ENCODE results near the gene DNAH2. TPM values are rescaled to one million over a fixed set of nuclear protein-coding genes. Genes with fewer than 3 reads are reported as not detected.
A peak's percentile ranks its signal among the peaks of the same experiment; 100 is the strongest.

The DNAH2 gene
- total and polyA plus RNA-seq, 2 of the 8 experiments (the other 6 are each of a cell fraction or from before 2014, with no cell fraction given), result 0.13 to 0.18 TPM

DNA sequence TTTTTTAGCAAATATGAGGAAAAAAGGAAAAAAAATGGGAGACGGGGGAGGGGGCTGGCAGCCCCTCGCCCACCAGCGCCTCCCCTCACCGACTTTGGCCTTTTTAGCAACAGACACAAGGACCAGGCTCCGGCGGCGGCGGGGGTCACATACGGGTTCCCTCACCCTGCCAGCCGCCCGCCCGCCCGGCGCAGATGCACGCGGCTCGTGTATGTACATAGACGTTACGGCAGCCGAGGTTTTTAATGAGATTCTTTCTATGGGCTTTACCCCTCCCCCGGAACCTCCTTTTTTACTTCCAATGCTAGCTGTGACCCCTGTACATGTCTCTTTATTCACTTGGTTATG is 136.1 kb downstream of the DNAH2 start:
- peaks cover 0 to 40% (median 33%) of the 10 kb centered on the region in 4 experiments; a peak in 6 of 7 replicates for H3K4me1 ChIP-seq (replicated peaks in 1 of 4; ENCODE audit: control insufficient read depth in 3 of 4, insufficient read depth in 4 of 4, low read length in 3 of 4)
- no peak overlapping the region for H3K27ac ChIP-seq (ENCODE audit: low read depth, low read length)
- ChIA-PET CTCF (ENCODE audit: partially characterized antibody) (interaction anchor here (0.7 kb wide), 1 partner anchor 110 kb away, joined by 3 read pairs; no protein-coding TSS in a partner anchor), POLR2A (ENCODE audit: partially characterized antibody) (interaction anchor here (0.6 to 2.2 kb wide), 4 partner anchors 8 to 227 kb away, joined by 3 to 18 read pairs (median 4); no protein-coding TSS in a partner anchor)
- H3K56ac ChIP-seq (replicated peaks; ENCODE audit: insufficient read length, low read depth, low read length), result no peak overlapping the region
- no peak overlapping the region for H4K91ac ChIP-seq (replicated peaks; ENCODE audit: insufficient read length, low read length)
- no peak overlapping the region for H3K9ac ChIP-seq (replicated peaks in 1 of 4; ENCODE audit: extremely low read depth in 1 of 4, low read depth in 3 of 4, low read length in 3 of 4)
- no peak overlapping the region for H3K23ac ChIP-seq (ENCODE audit: insufficient read length)
- H2BK15ac ChIP-seq (ENCODE audit: low read length), result no peak overlapping the region
- no peak overlapping the region for H3K14ac ChIP-seq (ENCODE audit: insufficient read length)
- H2AFZ ChIP-seq (ENCODE audit: low read length), result no peak overlapping the region
- H2BK5ac ChIP-seq (ENCODE audit: low read depth, low read length), result no peak overlapping the region
- H3K9me3 ChIP-seq (ENCODE audit: insufficient read depth in 2 of 2, low read depth in 1 of 2, low read length in 1 of 2), result no peaks in the 10 kb centered on the region
- H2BK120ac ChIP-seq (replicated peaks; ENCODE audit: low read depth, low read length), result no peak overlapping the region
- no peak overlapping the region for H4K5ac ChIP-seq (ENCODE audit: insufficient read length, low read depth, low read length)
- 3% methylated on average over 18 of the region's 21 CpGs; no CpG with 5 or more reads in 1 of the 2 experiments for whole genome bisulfite sequencing, 2 experiments (ENCODE audit: extremely low coverage in 1 of 2, insufficient coverage in 1 of 2, insufficient read length in 1 of 2, insufficient replicate concordance in 2 of 2, low coverage in 1 of 2, low lambda C conversion rate in 2 of 2, missing lambda C conversion rate in 1 of 2)
- H3K18ac ChIP-seq (ENCODE audit: extremely low read depth, low read length), result no peak overlapping the region
- H3K4ac ChIP-seq (replicated peaks; ENCODE audit: insufficient read length, low read depth, low read length), result no peak overlapping the region
- no peak for TF ChIP-seq SIN3A (conservative IDR thresholded peaks at IDR 0.05 in 1 of 2, IDR thresholded peaks at IDR 0.05 in 1 of 2; ENCODE audit: low read depth in 1 of 2, low read length in 2 of 2)
- no peak for TF ChIP-seq TBP (IDR thresholded peaks at IDR 0.05; ENCODE audit: low read depth, low read length)
- TF ChIP-seq SIX5 (IDR thresholded peaks at IDR 0.05; ENCODE audit: low read depth, low read length), result no peak
- no peak for TF ChIP-seq MAFK (IDR thresholded peaks at IDR 0.05; ENCODE audit: low read depth, low read length)
- peak; percentile 7 for TF ChIP-seq EZH2 (IDR thresholded peaks at IDR 0.05; ENCODE audit: low read depth, low read length, severe bottlenecking)
- TF ChIP-seq KDM1A (IDR thresholded peaks at IDR 0.05; ENCODE audit: borderline replicate concordance, low read length), result no peak
- TF ChIP-seq POLR2AphosphoS5 (IDR thresholded peaks at IDR 0.05; ENCODE audit: low read depth, low read length), result no peak
- TF ChIP-seq TAF1 (IDR thresholded peaks at IDR 0.05; ENCODE audit: low read depth, low read length), result no peak
- TF ChIP-seq, protein P1, sequence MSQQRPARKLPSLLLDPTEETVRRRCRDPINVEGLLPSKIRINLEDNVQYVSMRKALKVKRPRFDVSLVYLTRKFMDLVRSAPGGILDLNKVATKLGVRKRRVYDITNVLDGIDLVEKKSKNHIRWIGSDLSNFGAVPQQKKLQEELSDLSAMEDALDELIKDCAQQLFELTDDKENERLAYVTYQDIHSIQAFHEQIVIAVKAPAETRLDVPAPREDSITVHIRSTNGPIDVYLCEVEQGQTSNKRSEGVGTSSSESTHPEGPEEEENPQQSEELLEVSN (IDR thresholded peaks at IDR 0.05), result peak; percentile 74
- TF ChIP-seq SP1 (IDR thresholded peaks at IDR 0.05; ENCODE audit: low read depth, low read length), result no peak
- no peak for TF ChIP-seq BACH1 (IDR thresholded peaks at IDR 0.05; ENCODE audit: low read length)
- peak; percentile 8 for TF ChIP-seq KDM4A (IDR thresholded peaks at IDR 0.05; ENCODE audit: low read depth, low read length, severe bottlenecking)
- H2BK20ac ChIP-seq (ENCODE audit: low read length), result no peak overlapping the region
- H2BK12ac ChIP-seq (ENCODE audit: low read depth, low read length), result no peak overlapping the region
- peak in 1 of 2 experiments; percentile 63 for DNase-seq (ENCODE audit: low read depth in 1 of 2, low spot score in 2 of 2)
- H3K79me1 ChIP-seq (ENCODE audit: low read depth, low read length), result no peaks in the 10 kb centered on the region
- H4K20me1 ChIP-seq (replicated peaks in 1 of 2; ENCODE audit: control insufficient read depth in 1 of 2, insufficient read depth in 2 of 2, low read length in 2 of 2), result peaks cover 0 to 23% of the 10 kb centered on the region in 2 experiments
- H2AK5ac ChIP-seq (ENCODE audit: low read depth, low read length), result no peak overlapping the region
- H3K79me2 ChIP-seq (ENCODE audit: control insufficient read depth in 1 of 2, insufficient read depth in 2 of 2, low read length in 2 of 2), result no peaks in the 10 kb centered on the region
- H3K4me2 ChIP-seq (ENCODE audit: insufficient read depth in 1 of 2, low read depth in 2 of 2, low read length in 2 of 2), result peak overlapping the region; percentile 74 to 97
- no peak for FAIRE-seq
- peaks cover 25% of the 10 kb centered on the region for H3K23me2 ChIP-seq (ENCODE audit: low read depth, low read length)
- H3K27me3 ChIP-seq (replicated peaks in 1 of 4; ENCODE audit: control insufficient read depth in 3 of 4, extremely low read depth in 1 of 4, insufficient read depth in 3 of 4, low read length in 3 of 4), result peaks cover 32 to 53% (median 49%) of the 10 kb centered on the region in 4 experiments
- H4K8ac ChIP-seq (ENCODE audit: extremely low read depth, insufficient read depth, low read length), result no peak overlapping the region
- H3K36me3 ChIP-seq (ENCODE audit: control insufficient read depth in 2 of 4, insufficient read depth in 4 of 4, low read length in 3 of 4), result peaks cover 0 to 4% (median 0%) of the 10 kb centered on the region in 4 experiments; a peak in 3 of 8 replicates
- peak overlapping the region; percentile 3 to 84 (median 26); a peak in 5 of 8 replicates for H3K4me3 ChIP-seq (ENCODE audit: extremely low read depth in 1 of 4, insufficient read depth in 2 of 4, low read depth in 3 of 4, low read length in 4 of 4)
